ENCODE results near the gene RARB.

GRCh38 chr3:25400587-25400986 lies 27.5 kb upstream of the RARB start:
- no peak for TF ChIP-seq SP1 (IDR thresholded peaks at IDR 0.05)
- no peak for TF ChIP-seq ZNF384 (IDR thresholded peaks at IDR 0.05)
- no peak for TF ChIP-seq ELF4 (IDR thresholded peaks at IDR 0.05)
- TF ChIP-seq BHLHE40 (IDR thresholded peaks at IDR 0.05; ENCODE audit: borderline replicate concordance) = no peak
- no peak for TF ChIP-seq TARDBP (IDR thresholded peaks at IDR 0.05)
- no peak for TF ChIP-seq SUZ12 (IDR thresholded peaks at IDR 0.05)
- no peak for TF ChIP-seq PKNOX1 (IDR thresholded peaks at IDR 0.05)
- TF ChIP-seq CTBP1 (IDR thresholded peaks at IDR 0.05; ENCODE audit: borderline replicate concordance) = no peak
- TF ChIP-seq FOXM1 (IDR thresholded peaks at IDR 0.05; ENCODE audit: borderline replicate concordance) = no peak
- no peak for TF ChIP-seq NFRKB (IDR thresholded peaks at IDR 0.05)
